HEK293T (cell line): ENCODE data around the gene NEUROD2.

Source experiments
- CTCF ChIA-PET: fragments of 350-600 bp; formaldehyde crosslinking; extraction: SDS; loops from one replicate; lab custom pipeline; 2021; ENCODE audit warnings: antibody characterized with exemption, inconsistent platforms; lab: Yijun Ruan, JAX
- POLR2A ChIA-PET: fragments of 350-600 bp; formaldehyde crosslinking; extraction: SDS; loops from one replicate; lab custom pipeline; 2020; ENCODE audit warnings: antibody characterized with exemption, inconsistent platforms; lab: Yijun Ruan, JAX
- DNase-seq: peaks from one replicate; pipeline ENCODE4 v3.0.0; 2012; ENCODE audit warnings: mixed read lengths; ENCODE audit errors: extremely low spot score
- ARNT ChIP-seq: fragments of 450-650 bp; IDR thresholded peaks from 2 replicates; pipeline ENCODE4 v1.6.1; 2017; ENCODE audit warnings: mild to moderate bottlenecking
- BHLHE40 ChIP-seq: fragments of 450-650 bp; IDR thresholded peaks from 2 replicates; pipeline ENCODE4 v1.6.1; 2016; ENCODE audit warnings: mild to moderate bottlenecking, moderate library complexity, borderline replicate concordance
- CTBP1 ChIP-seq: fragments of 450-650 bp; IDR thresholded peaks from 2 replicates; pipeline ENCODE4 v1.6.1; 2016; ENCODE audit warnings: borderline replicate concordance
- ELF4 ChIP-seq: fragments of 450-650 bp; IDR thresholded peaks from 2 replicates; pipeline ENCODE4 v1.6.1; 2017; ENCODE audit warnings: antibody characterized with exemption
- FOXA1 ChIP-seq: fragments of 450-650 bp; IDR thresholded peaks from 2 replicates; pipeline ENCODE4 v1.6.1; 2016; ENCODE audit warnings: mild to moderate bottlenecking
- FOXK2 ChIP-seq: fragments of 450-650 bp; IDR thresholded peaks from 2 replicates; pipeline ENCODE4 v1.6.1; 2016; ENCODE audit warnings: mild to moderate bottlenecking
- FOXM1 ChIP-seq: fragments of 450-650 bp; IDR thresholded peaks from 2 replicates; pipeline ENCODE4 v1.6.1; 2017; ENCODE audit warnings: mild to moderate bottlenecking, borderline replicate concordance
- HDGF ChIP-seq: fragments of 450-650 bp; IDR thresholded peaks from 2 replicates; pipeline ENCODE4 v1.6.1; 2017; ENCODE audit warnings: antibody characterized with exemption, borderline replicate concordance
- L3MBTL2 ChIP-seq: fragments of 450-650 bp; conservative IDR thresholded peaks from 2 replicates; pipeline ENCODE4 v1.6.1; 2016; ENCODE audit warnings: mild to moderate bottlenecking
- LEF1 ChIP-seq: fragments of 450-650 bp; IDR thresholded peaks from 2 replicates; pipeline ENCODE4 v1.6.1; 2017; ENCODE audit warnings: mild to moderate bottlenecking, borderline replicate concordance
- NFRKB ChIP-seq: fragments of 450-650 bp; IDR thresholded peaks from 2 replicates; pipeline ENCODE4 v1.6.1; 2016; ENCODE audit warnings: mild to moderate bottlenecking, moderate library complexity
- PKNOX1 ChIP-seq: fragments of 450-650 bp; IDR thresholded peaks from 2 replicates; pipeline ENCODE4 v1.6.1; 2016
- SP1 ChIP-seq: fragments of 450-650 bp; IDR thresholded peaks from 2 replicates; pipeline ENCODE4 v1.6.1; 2017
- SUZ12 ChIP-seq: fragments of 450-650 bp; IDR thresholded peaks from 2 replicates; pipeline ENCODE4 v1.6.1; 2016; ENCODE audit warnings: mild to moderate bottlenecking
- TARDBP ChIP-seq: fragments of 450-650 bp; IDR thresholded peaks from 2 replicates; pipeline ENCODE4 v1.6.1; 2016
- ZNF384 ChIP-seq: fragments of 450-650 bp; IDR thresholded peaks from 2 replicates; pipeline ENCODE4 v1.6.1; 2016

NEUROD2 gene

GRCh38 chr17:39562976-39563375 lies 44.7 kb downstream of the NEUROD2 start:
- POLR2A ChIA-PET: no interaction called here
- no peak for DNase-seq
- CTCF ChIA-PET: no interaction called here
- TF ChIP-seq L3MBTL2: no peak
- TF ChIP-seq SP1: no peak
- TF ChIP-seq TARDBP: no peak
- TF ChIP-seq SUZ12: no peak
- no peak for TF ChIP-seq LEF1
- TF ChIP-seq FOXM1: no peak

GRCh38 chr17:39562395-39562794 lies 45.3 kb downstream of the NEUROD2 start:
- POLR2A ChIA-PET: no interaction called here
- CTCF ChIA-PET: no interaction called here
- DNase-seq: no peak
- TF ChIP-seq HDGF (no peak), FOXM1 (no peak), NFRKB (no peak), ZNF384 (no peak), CTBP1 (no peak), SUZ12 (no peak), BHLHE40 (no peak), TARDBP (no peak), L3MBTL2 (no peak), ARNT (no peak), ELF4 (no peak), SP1 (no peak), PKNOX1 (no peak), FOXK2 (no peak)

GRCh38 chr17:39556423-39556822 lies 51.3 kb downstream of the NEUROD2 start:
- ChIA-PET POLR2A (interaction anchor here (0.7 kb wide), 1 partner anchor 16 kb away, joined by 3 read pairs; no protein-coding TSS in a partner anchor), CTCF (interaction anchor here (1.1 kb wide), 1 partner anchor 33 kb away, joined by 3 read pairs; no protein-coding TSS in a partner anchor)

GRCh38 chr17:39555368-39555767 lies 52.4 kb downstream of the NEUROD2 start:
- ChIA-PET CTCF (interaction anchor here (0.6 to 0.9 kb wide), 2 partner anchors 66 to 68 kb away, joined by 4 to 6 read pairs; no protein-coding TSS in a partner anchor), POLR2A (no interaction called here)
- TF ChIP-seq ARNT (no peak), ZNF384 (no peak), FOXA1 (no peak), NFRKB (no peak), ELF4 (no peak), L3MBTL2 (no peak), TARDBP (no peak), SP1 (no peak), LEF1 (no peak), SUZ12 (no peak), BHLHE40 (no peak), HDGF (no peak), CTBP1 (no peak)
- DNase-seq: no peak

More at GRCh38 chr17:39556423-39556822, 51.3 kb downstream of the NEUROD2 start:
- DNase-seq: no peak
- TF ChIP-seq FOXM1 (no peak), HDGF (no peak), TARDBP (no peak), FOXA1 (no peak), BHLHE40 (no peak), LEF1 (no peak), CTBP1 (no peak), NFRKB (no peak), ARNT (no peak), L3MBTL2 (no peak), ELF4 (no peak), FOXK2 (no peak), SUZ12 (no peak), PKNOX1 (no peak), ZNF384 (no peak), SP1 (no peak)
